CMK (cell line): ENCODE data around the gene PPP4R1.
"Not testable (repeated sequence)": the region's sequence is repeated elsewhere in the genome, so short reads cannot be mapped to it uniquely, and the experiment has no call there.

ENCODE experiments used
- DNase-seq: peaks from one replicate; pipeline ENCODE4 v3.0.0-alpha.2; 2010; ENCODE audit warnings: low read depth

The PPP4R1 gene

GRCh38 chr18:9630444-9630843, 16.1 kb upstream of the PPP4R1 start:
- DNase-seq: no peak

GRCh38 chr18:9629709-9630108, 15.3 kb upstream of the PPP4R1 start:
- DNase-seq: no peak

- DNase-seq: no peak
These were observed 14.6 kb upstream of the PPP4R1 start for GRCh38 chr18:9628984-9629383.

- no peak for DNase-seq
These were observed 13.3 kb upstream of the PPP4R1 start for GRCh38 chr18:9627642-9628041.

- no peak for DNase-seq
These were observed 5.6 kb upstream of the PPP4R1 start for GRCh38 chr18:9619990-9620389.

- DNase-seq: no peak
These were observed 5.2 kb upstream of the PPP4R1 start for GRCh38 chr18:9619545-9619944.

GRCh38 chr18:9619056-9619455, 4.7 kb upstream of the PPP4R1 start:
- no peak for DNase-seq

- no peak for DNase-seq
These were observed 2.7 kb upstream of the PPP4R1 start for GRCh38 chr18:9617006-9617542.

- DNase-seq: no peak
These were observed 1.7 kb upstream of the PPP4R1 start for GRCh38 chr18:9616049-9616448.

GRCh38 chr18:9615280-9615797, 980 bp upstream of the PPP4R1 start:
- no peak for DNase-seq

GRCh38 chr18:9613550-9614400, 584 bp downstream of the PPP4R1 start:
- DNase-seq: no peak

GRCh38 chr18:9612977-9613376, 1.4 kb downstream of the PPP4R1 start:
- no peak for DNase-seq

GRCh38 chr18:9612215-9612830, 2.0 kb downstream of the PPP4R1 start:
- no peak for DNase-seq

- DNase-seq: no peak
These were observed 5.2 kb downstream of the PPP4R1 start for GRCh38 chr18:9609190-9609589.

- no peak for DNase-seq
These were observed 5.6 kb downstream of the PPP4R1 start for GRCh38 chr18:9608728-9609127.

- DNase-seq: peak; percentile 26
These were observed 6.1 kb downstream of the PPP4R1 start for GRCh38 chr18:9608298-9608697.

GRCh38 chr18:9607111-9607510, 7.2 kb downstream of the PPP4R1 start:
- DNase-seq: not testable (repeated sequence)

- DNase-seq: no peak
These were observed 8.3 kb downstream of the PPP4R1 start for GRCh38 chr18:9606039-9606438.

GRCh38 chr18:9604348-9604747, 10.0 kb downstream of the PPP4R1 start:
- no peak for DNase-seq

- no peak for DNase-seq
These were observed 15.0 kb downstream of the PPP4R1 start for GRCh38 chr18:9599328-9599727.

GRCh38 chr18:9597609-9598008, 16.8 kb downstream of the PPP4R1 start:
- no peak for DNase-seq

- DNase-seq: no peak
These were observed 17.4 kb downstream of the PPP4R1 start for GRCh38 chr18:9596843-9597526.

GRCh38 chr18:9596226-9596625, 18.1 kb downstream of the PPP4R1 start:
- DNase-seq: no peak
